ENCODE data around the gene OCA2. TPM values are rescaled to one million over a fixed set of nuclear protein-coding genes. Genes with fewer than 3 reads are reported as not detected.

OCA2 gene
- total and polyA plus RNA-seq, 10 donors, result 0.39 to 3.0 (median 1.0) TPM

DNA sequence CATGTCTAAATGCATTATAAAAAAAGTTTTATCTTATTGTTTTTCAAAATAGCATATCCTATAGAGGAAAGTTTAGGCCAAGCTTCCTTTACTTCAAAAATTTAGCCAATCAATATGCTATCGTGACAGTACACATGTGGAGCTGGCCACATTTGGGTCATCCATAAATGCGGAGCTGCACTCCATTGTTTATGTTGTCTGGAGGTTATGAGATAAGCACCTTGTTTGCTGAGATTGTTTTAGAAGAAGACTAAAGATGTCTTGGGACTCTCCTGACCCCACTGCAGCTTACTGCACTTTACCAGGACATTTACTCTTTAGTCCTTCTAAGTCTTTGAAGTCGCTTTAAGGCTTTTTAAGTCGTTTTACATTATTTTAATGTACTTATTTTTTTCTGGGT is 265.9 kb downstream of the OCA2 start:
- H3K4me3 ChIP-seq, result no peak overlapping the region
- DNase-seq, result no peak
- peaks cover 0 to 36% (median 0%) of the 10 kb centered on the region in 8 donors for H3K9me3 ChIP-seq
- H3K27me3 ChIP-seq (replicated peaks in 1 of 7), result no peaks in the 10 kb centered on the region
- H3K4me1 ChIP-seq, result no peaks in the 10 kb centered on the region
- no peak for TF ChIP-seq POLR2A (IDR thresholded peaks at IDR 0.05)
- TF ChIP-seq POLR2AphosphoS5 (IDR thresholded peaks at IDR 0.05), result no peak
- TF ChIP-seq, protein P1, sequence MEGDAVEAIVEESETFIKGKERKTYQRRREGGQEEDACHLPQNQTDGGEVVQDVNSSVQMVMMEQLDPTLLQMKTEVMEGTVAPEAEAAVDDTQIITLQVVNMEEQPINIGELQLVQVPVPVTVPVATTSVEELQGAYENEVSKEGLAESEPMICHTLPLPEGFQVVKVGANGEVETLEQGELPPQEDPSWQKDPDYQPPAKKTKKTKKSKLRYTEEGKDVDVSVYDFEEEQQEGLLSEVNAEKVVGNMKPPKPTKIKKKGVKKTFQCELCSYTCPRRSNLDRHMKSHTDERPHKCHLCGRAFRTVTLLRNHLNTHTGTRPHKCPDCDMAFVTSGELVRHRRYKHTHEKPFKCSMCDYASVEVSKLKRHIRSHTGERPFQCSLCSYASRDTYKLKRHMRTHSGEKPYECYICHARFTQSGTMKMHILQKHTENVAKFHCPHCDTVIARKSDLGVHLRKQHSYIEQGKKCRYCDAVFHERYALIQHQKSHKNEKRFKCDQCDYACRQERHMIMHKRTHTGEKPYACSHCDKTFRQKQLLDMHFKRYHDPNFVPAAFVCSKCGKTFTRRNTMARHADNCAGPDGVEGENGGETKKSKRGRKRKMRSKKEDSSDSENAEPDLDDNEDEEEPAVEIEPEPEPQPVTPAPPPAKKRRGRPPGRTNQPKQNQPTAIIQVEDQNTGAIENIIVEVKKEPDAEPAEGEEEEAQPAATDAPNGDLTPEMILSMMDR (IDR thresholded peaks at IDR 0.05 in 8 of 11, conservative IDR thresholded peaks at IDR 0.05 in 3 of 11), result no peak
- intact Hi-C loops (cut with DNase I; ENCODE audit: low total_unique reads), result no loop called here
- no peaks in the 10 kb centered on the region for H3K36me3 ChIP-seq
- no peak overlapping the region for H3K27ac ChIP-seq
- 81 to 89% (median 86%) methylated on average over 4 of the region's 4 CpGs for WGBS, 5 donors

GRCh38 chr15:27832237-27832596 is 266.9 kb downstream of the OCA2 start:
- 89 to 95% (median 91%) methylated on average over 7 of the region's 7 CpGs for WGBS, 5 donors
- H3K9me3 ChIP-seq, result peaks cover 0 to 35% (median 0%) of the 10 kb centered on the region in 8 donors
- H3K27me3 ChIP-seq (replicated peaks in 1 of 7), result no peaks in the 10 kb centered on the region
- H3K4me1 ChIP-seq, result no peaks in the 10 kb centered on the region
- TF ChIP-seq POLR2A (IDR thresholded peaks at IDR 0.05) (no peak), POLR2AphosphoS5 (IDR thresholded peaks at IDR 0.05) (no peak)
- TF ChIP-seq, protein P1 (IDR thresholded peaks at IDR 0.05 in 8 of 11, conservative IDR thresholded peaks at IDR 0.05 in 3 of 11), result no peak
- H3K36me3 ChIP-seq, result no peaks in the 10 kb centered on the region
- DNase-seq, result no peak
- H3K4me3 ChIP-seq, result no peak overlapping the region
- intact Hi-C loops (cut with DNase I; ENCODE audit: low total_unique reads), result no loop called here
- no peak overlapping the region for H3K27ac ChIP-seq

- DNase-seq, result no peak
- Histone ChIP-seq H3K27me3 (replicated peaks in 1 of 7) (no peaks in the 10 kb centered on the region), H3K4me1 (no peaks in the 10 kb centered on the region), H3K36me3 (no peaks in the 10 kb centered on the region), H3K27ac (no peak overlapping the region), H3K9me3 (peaks cover 0 to 31% (median 0%) of the 10 kb centered on the region in 8 donors), H3K4me3 (no peak overlapping the region)
- 86 to 95% (median 89%) methylated on average over 24 to 28 of the region's 28 CpGs for WGBS, 5 donors
- intact Hi-C loops (cut with DNase I; ENCODE audit: low total_unique reads), result no loop called here
- TF ChIP-seq POLR2AphosphoS5 (IDR thresholded peaks at IDR 0.05) (no peak), POLR2A (IDR thresholded peaks at IDR 0.05) (no peak)
- TF ChIP-seq, protein P1 (IDR thresholded peaks at IDR 0.05 in 8 of 11, conservative IDR thresholded peaks at IDR 0.05 in 3 of 11), result no peak
Measured at GRCh38 chr15:27831384-27832236, 267.5 kb downstream of the OCA2 start.

GRCh38 chr15:27828746-27829145 is 270.4 kb downstream of the OCA2 start:
- WGBS, 5 donors, result 75 to 86% (median 79%) methylated on average over 10 of the region's 10 CpGs
- no peak overlapping the region for H3K4me3 ChIP-seq
- intact Hi-C loops (cut with DNase I; ENCODE audit: low total_unique reads), result no loop called here
- no peaks in the 10 kb centered on the region for H3K27me3 ChIP-seq (replicated peaks in 1 of 7)
- H3K36me3 ChIP-seq, result no peaks in the 10 kb centered on the region
- no peak overlapping the region for H3K27ac ChIP-seq
- H3K9me3 ChIP-seq, result peaks cover 0 to 10% (median 0%) of the 10 kb centered on the region in 8 donors
- no peak for DNase-seq
- no peaks in the 10 kb centered on the region for H3K4me1 ChIP-seq
- no peak for TF ChIP-seq POLR2A (IDR thresholded peaks at IDR 0.05)
- TF ChIP-seq POLR2AphosphoS5 (IDR thresholded peaks at IDR 0.05), result no peak
- TF ChIP-seq, protein P1 (IDR thresholded peaks at IDR 0.05 in 8 of 11, conservative IDR thresholded peaks at IDR 0.05 in 3 of 11), result no peak
